CD4-positive, alpha-beta T cell treated with Interleukin-2 at 100 ng/mL for 4 hours (primary cell): ENCODE data around the gene ERRFI1.
"Not testable (repeated sequence)": the region's sequence is repeated elsewhere in the genome, so short reads cannot be mapped to it uniquely, and the experiment has no call there.

Experiments
- DNase-seq: peaks from one replicate; pipeline ENCODE4 v3.0.0-alpha.2; 2020; ENCODE audit warnings: low spot score

Gene ERRFI1

DNA sequence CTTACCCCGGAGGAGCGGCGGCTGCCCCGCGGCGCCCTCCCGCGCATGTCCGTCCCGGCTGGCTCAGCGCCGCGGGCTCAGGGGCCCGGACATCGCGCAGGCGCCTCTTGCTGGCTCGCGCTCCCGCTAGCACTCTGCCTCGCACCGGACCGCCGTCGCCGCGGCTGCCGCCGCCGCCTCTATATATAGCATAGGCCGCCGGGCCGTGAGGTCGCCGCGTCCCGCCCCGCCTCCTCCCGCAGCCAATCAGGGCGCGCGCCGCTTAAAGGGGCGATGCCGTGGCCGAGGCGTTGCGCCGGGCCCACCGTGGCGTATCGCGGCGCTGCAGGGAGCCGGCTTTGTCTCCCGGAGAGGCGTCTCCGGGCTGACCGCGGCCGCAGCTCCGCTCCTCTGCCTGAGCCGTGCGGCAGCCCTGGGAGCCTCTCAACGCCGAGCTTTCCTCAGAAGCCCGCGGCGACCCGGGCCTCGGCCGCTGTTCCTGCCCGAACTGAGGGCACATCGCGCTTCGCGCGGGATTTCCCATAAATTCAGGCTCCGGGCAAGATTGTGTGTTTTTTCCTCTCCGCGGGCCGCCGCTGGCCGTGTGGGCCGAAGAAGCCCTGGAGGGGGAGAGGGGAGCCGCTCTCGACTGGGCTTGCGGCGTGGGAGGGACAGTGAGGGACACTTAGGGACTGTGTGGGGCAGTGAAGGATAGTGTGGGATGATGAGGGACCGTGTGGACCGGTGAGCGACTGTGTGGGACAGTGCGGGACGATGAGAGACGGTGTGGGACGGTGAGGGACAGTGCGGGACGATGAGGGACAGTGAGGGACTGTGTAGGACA lies at the start of gene ERRFI1:
Gene ERRFI1, minus strand, starts transcription at position 157 of the 823 bp plus-strand sequence. CDS start 10,690 bp downstream, outside the sequence.
- peak; percentile 91 for DNase-seq

GRCh38 chr1:8075511-8076051 lies 49.5 kb upstream of the ERRFI1 start:
- DNase-seq: no peak

DNA sequence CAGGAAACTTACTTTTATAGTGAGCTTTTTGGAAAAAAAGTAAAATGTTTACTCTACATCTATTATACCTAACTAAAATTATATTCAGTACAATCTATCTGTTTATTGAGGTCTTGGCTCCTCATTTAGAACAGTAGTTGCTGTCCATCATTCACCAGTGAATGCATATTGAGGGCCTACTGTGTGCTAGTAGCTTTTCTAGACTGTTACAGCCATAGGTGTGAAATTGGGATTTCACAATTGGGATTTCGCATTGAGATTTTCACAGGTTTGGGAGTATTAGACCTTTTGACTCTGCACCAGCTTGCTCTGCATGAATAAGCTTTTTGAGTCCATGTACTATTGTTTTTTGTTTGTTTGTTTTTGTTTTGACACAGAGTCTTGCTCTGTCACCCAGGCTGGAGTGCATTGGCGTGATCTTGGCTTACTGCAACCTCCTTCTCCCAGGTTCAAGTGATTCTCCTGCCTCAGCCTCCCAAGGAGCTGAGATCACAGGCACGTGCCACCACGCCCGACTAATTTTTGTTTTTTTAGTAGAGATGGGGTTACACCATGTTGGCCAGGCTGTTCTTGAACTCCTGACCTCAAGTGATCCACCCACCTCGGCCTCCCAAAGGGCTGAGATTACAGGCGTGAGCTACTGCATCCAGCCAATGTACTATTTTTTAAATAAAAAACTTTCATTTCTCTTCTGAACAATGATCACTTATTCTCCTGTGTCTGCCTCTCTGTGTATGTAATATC lies 47.2 kb upstream of the ERRFI1 start:
- DNase-seq: no peak

- DNase-seq: no peak
Observed at GRCh38 chr1:8070381-8070811, 44.3 kb upstream of the ERRFI1 start.

DNA sequence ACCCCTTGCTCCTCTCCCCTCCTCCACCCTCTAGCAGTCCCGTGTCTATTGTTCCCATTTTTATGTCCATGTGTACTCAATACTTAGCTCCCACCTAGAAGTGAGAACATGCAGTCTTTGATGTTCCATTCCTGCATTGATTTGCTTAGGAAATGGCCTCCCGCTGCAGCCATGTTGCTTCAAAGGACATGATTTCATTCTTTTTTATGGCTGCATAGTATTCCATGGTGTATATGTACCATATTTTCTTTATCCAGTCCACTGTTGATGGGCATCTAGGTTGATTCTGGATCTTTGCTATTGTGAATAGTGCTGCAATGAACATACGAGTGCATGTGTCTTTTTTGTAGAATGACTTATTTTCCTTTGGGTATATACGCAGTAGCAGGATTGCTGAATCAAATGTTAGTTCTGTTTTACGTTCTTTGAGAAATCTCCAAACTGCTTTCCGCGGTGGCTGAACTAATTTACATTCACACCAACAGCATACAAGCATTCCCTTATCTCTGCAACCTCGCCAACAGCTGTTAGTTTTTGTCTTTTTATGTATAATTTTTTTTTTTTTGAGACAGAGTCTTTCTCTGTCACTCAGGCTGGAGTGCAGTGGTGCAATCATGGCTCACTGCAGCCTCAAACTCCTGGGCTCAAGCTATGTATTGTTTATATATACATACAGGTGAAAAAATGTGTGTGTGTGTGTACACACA lies 43.7 kb upstream of the ERRFI1 start:
- DNase-seq: not testable (repeated sequence)

DNA sequence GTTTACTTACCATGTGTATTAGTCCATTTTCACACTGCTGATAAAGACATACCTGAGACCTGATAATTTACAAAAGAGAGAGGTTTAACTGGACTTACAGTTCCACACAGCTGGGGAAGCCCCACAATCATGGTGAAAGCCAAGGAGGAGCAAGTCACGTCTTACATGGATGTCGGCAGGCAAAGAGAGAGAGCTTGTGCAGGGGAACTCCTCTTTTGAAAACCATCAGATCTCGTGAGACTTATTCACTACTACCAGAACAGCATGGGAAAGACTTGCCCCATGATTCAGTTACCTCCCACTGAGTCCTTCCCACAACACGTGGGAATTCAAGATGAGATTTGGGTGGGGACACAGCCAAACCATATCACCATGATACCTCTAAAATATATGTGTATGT lies 39.3 kb upstream of the ERRFI1 start:
- DNase-seq: no peak

- DNase-seq: no peak
Observed at GRCh38 chr1:8063298-8064036, 37.4 kb upstream of the ERRFI1 start.

DNA sequence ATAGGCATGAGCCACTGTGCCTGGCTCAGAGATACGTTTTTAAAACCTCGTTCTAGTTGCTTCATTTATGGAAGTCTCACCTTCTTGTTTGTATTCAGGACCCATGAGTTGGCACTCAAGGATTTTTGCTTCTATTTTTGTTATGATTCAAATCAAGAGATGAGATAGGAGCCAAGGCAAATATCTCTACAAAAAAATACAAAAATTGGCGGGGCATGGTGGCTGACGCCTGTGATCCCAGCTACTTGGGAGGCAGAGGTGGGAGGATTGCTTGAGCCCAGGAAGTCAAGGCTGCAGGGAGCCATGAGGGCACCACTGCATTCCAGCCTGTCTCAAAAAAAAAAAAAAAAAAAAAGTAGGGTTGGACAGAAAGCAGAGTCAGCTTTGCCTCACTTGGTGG lies 36.8 kb upstream of the ERRFI1 start:
- DNase-seq: no peak

DNA sequence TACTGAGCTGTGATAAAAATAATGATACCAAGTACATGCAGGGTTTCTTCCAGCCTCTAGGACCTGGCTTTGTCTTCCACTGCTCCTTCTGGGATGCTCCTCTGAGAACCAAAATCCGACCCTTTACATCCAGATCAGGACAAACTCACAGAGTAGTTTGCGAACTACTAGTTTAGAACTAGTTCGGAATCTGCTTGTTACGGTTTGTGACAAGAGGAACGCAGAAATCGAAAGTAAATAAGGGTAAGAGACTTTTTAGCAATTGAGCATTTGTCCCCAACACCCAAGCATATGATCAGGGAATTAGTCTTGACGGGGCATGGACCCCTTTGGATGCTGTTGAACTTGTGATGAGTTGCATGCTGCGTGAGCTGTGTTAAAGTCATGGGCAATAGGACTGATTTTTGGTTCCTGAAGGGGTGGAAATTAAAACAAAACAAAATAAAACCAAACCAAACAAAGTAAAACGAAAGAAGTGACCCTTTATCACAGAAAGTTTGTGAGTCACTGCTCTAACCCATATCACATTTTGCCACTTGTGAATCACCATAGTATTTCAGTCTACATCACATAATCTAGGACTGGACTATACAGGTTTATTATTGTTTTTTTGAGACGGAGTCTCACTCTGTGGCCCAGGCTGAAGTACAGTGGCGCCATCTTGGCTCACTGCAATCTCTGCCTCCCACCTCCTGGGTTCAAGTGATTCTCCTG lies 35.7 kb upstream of the ERRFI1 start:
- no peak for DNase-seq

DNA sequence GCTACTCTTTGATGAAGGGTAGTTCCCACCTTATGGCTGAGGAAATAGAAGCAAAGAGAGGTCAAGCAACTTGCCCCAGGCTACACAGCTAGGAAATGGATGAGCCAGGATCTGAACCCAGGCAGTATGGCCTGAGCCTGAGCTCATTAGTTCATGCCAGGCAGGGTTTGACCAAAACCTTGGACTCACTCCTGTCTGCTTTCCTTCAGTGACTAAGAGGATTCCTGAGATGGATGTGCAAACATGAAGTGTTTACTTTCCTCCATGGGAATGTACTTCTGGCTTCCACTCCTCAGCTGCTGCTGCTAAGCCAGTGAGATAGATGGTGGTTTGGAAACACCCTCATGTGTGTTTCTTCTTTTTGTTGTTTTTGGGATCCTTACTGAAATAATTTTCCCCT lies 35.1 kb upstream of the ERRFI1 start:
- no peak for DNase-seq

GRCh38 chr1:8059161-8059622 lies 33.1 kb upstream of the ERRFI1 start:
- no peak for DNase-seq

- not testable (repeated sequence) for DNase-seq
Observed at GRCh38 chr1:8057779-8058178, 31.7 kb upstream of the ERRFI1 start.

GRCh38 chr1:8055973-8056372 lies 29.9 kb upstream of the ERRFI1 start:
- DNase-seq: no peak

GRCh38 chr1:8053878-8054567 lies 27.9 kb upstream of the ERRFI1 start:
- DNase-seq: no peak

- DNase-seq: no peak
Observed at GRCh38 chr1:8051650-8052049, 25.5 kb upstream of the ERRFI1 start.

GRCh38 chr1:8049229-8049628 lies 23.1 kb upstream of the ERRFI1 start:
- not testable (repeated sequence) for DNase-seq

GRCh38 chr1:8047686-8048445 lies 21.8 kb upstream of the ERRFI1 start:
- DNase-seq: no peak

DNA sequence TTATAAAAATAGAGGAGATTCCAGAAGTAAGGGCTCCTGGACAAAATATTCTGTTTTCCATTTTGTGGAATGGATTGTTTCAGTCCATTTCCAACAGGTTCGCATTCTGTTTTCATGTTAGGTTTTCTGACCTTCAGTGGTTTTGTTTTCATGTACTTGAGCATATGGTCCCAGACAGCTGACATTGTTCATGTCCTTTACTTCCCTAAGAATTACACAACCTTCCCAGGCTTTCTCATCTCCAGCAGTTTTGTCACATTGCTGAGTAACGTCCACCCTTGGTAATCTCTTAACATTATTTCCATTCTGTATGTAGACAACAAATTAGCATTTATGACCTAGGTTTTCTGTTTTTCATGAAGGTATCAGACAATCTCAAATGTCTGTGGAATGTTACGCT lies 21.0 kb upstream of the ERRFI1 start:
- DNase-seq: no peak

DNA sequence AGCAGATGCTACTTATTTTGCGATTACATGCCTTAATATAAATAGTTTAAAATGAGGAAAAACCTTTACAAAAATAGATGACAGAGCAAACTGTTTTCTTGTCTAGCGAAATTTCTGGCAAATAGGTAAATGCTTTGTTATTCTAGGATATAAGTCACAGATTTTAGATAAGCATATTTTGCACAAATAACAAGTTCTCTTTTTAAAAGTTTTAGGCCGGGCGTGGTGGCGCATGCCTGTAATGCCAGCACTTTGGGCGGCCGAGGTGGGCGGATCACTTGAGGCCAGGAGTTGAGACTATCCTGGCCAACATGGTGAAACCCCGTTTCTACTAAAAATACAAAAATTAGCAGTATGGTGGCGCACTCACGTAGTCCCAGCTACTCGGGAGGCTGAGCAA lies 20.3 kb upstream of the ERRFI1 start:
- no peak for DNase-seq

DNA sequence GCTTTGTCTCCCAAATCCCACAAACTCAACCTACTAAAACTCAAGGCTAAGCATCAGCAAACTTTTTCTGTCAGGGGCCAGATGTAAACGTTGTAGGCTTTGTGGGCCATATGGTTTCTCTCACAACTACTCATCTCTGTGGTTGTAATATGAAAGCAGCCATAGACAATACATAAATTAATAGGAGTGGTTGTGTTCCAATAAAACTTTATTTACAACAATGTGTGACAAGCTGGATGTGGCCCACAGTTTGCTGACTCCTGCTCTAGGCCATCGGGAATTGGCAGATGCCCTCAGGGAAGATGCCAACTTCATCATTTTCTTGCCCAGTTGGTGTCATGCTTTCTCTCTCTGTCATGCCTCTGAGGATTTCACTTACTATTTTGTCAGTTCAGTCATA lies 17.5 kb upstream of the ERRFI1 start:
- DNase-seq: no peak
